ENCODE measurements around the gene HEMK1.

Gene HEMK1

DNA sequence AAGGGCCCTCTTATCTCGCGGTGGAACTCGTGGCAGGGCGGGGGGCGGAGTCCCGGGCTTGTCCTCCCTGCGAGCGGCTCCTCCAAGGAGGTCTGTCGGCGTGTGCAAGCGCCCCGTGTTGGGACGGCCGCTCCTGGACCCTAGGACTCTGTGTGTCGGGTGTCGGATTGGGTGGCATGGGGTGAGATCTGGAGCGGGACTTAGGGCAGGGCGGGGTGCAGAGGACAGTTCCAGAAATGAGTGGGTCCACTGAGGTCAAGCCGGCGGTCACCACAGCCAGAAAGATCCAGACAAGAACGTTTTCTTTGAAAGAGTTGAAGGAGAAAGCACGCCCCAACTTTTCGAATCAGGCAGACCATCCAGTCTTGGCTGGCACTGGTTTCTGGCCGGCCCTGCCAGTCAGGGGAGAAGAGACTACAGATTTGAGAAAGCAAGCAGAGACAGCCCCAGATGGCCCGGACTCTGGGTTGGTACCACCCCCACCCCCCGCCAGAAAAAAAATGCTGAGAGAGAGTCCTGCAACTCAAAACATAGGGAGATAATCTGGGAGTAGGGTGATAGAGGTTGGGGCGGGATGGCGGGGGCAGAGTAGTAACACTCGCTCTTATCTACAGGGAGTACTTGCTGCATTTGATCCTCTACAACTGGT, 43.0 kb downstream of the HEMK1 start:
- Histone ChIP-seq H3K27ac (peak overlapping the region; percentile 75 to 78), H3K4me1 (peaks cover 0 to 50% (median 32%) of the 10 kb centered on the region in 4 donors), H3K4me3 (peak overlapping the region; percentile 57 to 80), H3K9me3 (no peaks in the 10 kb centered on the region), H3K27me3 (no peaks in the 10 kb centered on the region), H3K36me3 (peaks cover 0 to 12% (median 8%) of the 10 kb centered on the region in 3 donors)
- intact Hi-C loops (cut with DNase I; ENCODE audit: low total_unique reads): loop anchor here (1.0 kb wide), 1 partner anchor 41 kb away; no protein-coding TSS in a partner anchor
- TF ChIP-seq, protein P1, sequence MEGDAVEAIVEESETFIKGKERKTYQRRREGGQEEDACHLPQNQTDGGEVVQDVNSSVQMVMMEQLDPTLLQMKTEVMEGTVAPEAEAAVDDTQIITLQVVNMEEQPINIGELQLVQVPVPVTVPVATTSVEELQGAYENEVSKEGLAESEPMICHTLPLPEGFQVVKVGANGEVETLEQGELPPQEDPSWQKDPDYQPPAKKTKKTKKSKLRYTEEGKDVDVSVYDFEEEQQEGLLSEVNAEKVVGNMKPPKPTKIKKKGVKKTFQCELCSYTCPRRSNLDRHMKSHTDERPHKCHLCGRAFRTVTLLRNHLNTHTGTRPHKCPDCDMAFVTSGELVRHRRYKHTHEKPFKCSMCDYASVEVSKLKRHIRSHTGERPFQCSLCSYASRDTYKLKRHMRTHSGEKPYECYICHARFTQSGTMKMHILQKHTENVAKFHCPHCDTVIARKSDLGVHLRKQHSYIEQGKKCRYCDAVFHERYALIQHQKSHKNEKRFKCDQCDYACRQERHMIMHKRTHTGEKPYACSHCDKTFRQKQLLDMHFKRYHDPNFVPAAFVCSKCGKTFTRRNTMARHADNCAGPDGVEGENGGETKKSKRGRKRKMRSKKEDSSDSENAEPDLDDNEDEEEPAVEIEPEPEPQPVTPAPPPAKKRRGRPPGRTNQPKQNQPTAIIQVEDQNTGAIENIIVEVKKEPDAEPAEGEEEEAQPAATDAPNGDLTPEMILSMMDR (IDR thresholded peaks at IDR 0.05): no peak
- DNase-seq: no peak

DNA sequence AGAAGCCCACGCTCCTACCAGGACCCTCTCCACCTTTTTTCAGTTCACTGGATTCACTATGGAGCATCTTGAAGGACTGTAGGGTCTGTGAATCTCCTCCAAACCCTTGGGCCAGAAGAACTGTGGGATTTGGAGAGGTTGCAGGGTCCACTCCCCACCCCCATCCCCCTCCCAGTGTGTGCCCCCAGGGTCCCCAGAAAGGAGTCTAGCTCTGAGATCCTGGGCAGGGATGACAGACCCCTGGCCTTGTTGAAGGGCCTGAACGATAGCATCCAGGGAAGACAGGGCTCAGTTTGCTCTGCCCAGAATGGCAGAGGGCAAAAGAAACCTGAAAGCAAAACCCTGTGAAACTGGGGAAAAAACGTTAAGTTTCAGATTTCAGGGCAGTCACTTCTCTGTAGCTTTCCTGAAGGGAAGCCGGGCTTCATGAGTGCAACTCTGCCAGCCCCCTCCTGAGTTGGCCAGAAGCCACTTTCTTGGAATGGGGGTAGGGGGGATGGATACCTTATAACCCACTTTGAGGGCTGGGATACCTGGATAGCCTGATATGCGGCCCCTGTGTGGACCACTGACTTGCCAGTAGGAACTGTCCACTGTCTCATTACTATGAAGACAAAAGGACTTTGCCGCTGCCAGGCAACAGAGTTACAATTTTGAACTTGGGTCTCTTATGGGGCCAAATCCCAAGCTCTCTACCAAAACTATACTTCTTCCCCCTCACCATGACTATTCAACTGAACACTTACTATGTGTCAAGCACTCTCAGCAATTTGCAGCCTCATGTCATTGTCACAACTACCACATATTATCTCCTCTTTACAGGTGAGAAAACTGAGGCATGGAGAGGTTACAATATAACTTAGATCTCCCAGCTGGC, 43.9 kb downstream of the HEMK1 start:
- Histone ChIP-seq H3K4me3 (no peak overlapping the region), H3K9me3 (no peaks in the 10 kb centered on the region), H3K4me1 (peaks cover 0 to 50% (median 38%) of the 10 kb centered on the region in 4 donors), H3K27me3 (no peaks in the 10 kb centered on the region), H3K36me3 (peaks cover 0 to 3% (median 2%) of the 10 kb centered on the region in 3 donors), H3K27ac (no peak overlapping the region)
- no peak for DNase-seq
- intact Hi-C loops (cut with DNase I; ENCODE audit: low total_unique reads): loop anchor here (1.0 kb wide), 1 partner anchor 42 kb away; no protein-coding TSS in a partner anchor
- TF ChIP-seq, protein P1 (IDR thresholded peaks at IDR 0.05): no peak

DNA sequence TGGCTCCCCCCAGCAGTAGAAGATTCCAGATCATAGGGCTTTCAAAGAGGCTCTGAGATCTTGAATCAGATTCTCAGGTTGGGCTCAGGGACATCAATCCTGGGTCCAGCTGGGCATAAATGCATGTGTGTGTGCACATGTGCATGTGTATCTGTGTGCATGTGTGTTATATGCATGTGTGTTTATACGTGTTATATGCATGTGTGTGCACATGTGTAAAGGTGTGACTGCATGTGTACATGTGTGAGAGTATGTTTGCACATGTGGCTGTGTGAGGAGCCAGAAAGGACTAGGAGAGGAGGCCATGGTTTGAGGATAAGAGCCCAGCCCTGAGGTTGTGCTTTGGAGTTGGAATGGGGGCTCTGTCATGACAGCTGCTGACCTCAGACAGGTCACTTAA, 45.9 kb downstream of the HEMK1 start:
- peaks cover 0 to 49% (median 36%) of the 10 kb centered on the region in 4 donors for H3K4me1 ChIP-seq

DNA sequence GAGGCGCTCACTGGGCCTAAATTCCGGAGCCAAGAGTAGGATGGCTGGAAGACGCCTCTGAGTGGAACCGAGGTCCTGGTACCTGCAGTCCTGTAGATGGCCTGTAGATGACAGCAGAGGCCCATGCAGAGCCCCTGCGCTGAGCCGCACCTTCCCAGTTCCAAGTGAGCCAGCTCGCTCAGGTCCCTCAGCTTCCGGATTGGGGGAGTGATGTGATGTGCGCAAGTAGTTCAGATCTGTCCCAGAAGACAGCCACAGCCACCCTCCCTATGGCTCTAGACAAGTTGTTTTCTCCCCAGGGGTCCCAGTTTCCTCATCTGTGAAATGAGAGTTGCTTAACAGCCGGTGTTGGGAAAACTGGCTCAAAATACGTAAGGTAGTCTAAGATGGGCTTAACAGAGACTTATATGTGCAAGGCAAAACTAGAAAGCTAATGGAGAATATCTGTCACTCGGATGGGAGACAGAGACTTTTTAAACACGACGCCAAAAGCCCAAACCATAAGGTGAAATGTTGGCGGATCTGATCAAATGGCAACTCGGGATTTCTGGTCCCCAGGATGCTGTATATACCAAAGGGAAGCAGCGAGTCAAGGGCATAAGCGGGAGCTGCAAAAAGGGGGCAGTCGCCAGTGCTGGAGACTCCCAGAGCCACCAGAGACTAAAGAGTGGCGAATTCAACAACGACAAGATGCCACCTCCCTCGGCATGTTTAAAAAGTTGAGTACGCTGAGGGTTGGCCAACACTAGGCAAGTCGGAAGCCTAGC, 46.9 kb downstream of the HEMK1 start:
- Histone ChIP-seq H3K27ac (peak overlapping the region; percentile 88 to 90), H3K27me3 (no peaks in the 10 kb centered on the region), H3K4me3 (peak overlapping the region; percentile 83 to 99), H3K9me3 (no peaks in the 10 kb centered on the region), H3K36me3 (no peaks in the 10 kb centered on the region), H3K4me1 (peaks cover 0 to 39% (median 26%) of the 10 kb centered on the region in 4 donors)
- TF ChIP-seq, protein P1 (IDR thresholded peaks at IDR 0.05): peak; percentile 98 to 100
- intact Hi-C loops (cut with DNase I; ENCODE audit: low total_unique reads): loop anchor here (5.0 kb wide), 1 partner anchor 776 kb away; the partner anchor contains the start of gene RBM15B
- peak; percentile 85 to 91 for DNase-seq

More for the DNA sequence above, 45.9 kb downstream of the HEMK1 start:
- Histone ChIP-seq H3K27ac (no peak overlapping the region), H3K36me3 (no peaks in the 10 kb centered on the region), H3K9me3 (no peaks in the 10 kb centered on the region), H3K27me3 (no peaks in the 10 kb centered on the region), H3K4me3 (no peak overlapping the region)
- intact Hi-C loops (cut with DNase I; ENCODE audit: low total_unique reads): loop anchor here (5.0 kb wide), 1 partner anchor 777 kb away; the partner anchor contains the start of gene RBM15B
- DNase-seq: no peak
- TF ChIP-seq, protein P1 (IDR thresholded peaks at IDR 0.05): no peak

DNA sequence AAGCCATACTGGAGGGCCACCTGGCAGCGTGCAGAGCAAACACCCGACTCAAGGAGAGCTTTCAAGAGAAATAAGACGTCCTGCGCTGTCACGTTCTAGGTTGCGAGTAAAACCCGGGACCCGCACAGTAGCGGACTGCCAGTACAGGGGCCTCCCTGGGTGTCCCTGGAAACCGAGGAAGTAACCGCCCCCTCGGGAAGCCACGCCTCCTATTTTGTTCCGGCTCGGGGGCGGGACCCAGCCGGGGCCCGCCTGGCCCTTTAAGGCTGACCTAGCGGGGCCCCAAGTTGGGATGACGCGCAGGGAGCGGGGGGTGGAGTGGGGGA, 47.4 kb downstream of the HEMK1 start:
- Histone ChIP-seq H3K4me1 (peaks cover 0 to 37% (median 22%) of the 10 kb centered on the region in 4 donors), H3K27ac (peak overlapping the region; percentile 88 to 90), H3K27me3 (no peaks in the 10 kb centered on the region), H3K4me3 (peak overlapping the region; percentile 83 to 99), H3K36me3 (no peaks in the 10 kb centered on the region), H3K9me3 (no peaks in the 10 kb centered on the region)
- DNase-seq: peak; percentile 90 to 96
- intact Hi-C loops (cut with DNase I; ENCODE audit: low total_unique reads): loop anchor here (5.0 kb wide), 1 partner anchor 776 kb away; the partner anchor contains the start of gene RBM15B
- TF ChIP-seq, protein P1 (IDR thresholded peaks at IDR 0.05): no peak
